Measurements from ENCODE around the gene ABLIM3. TPM values are rescaled to one million over a fixed set of nuclear protein-coding genes. Genes with fewer than 3 reads are reported as not detected.

ABLIM3 gene
- total RNA-seq, 2 experiments from 2014 or later, result not detected

DNA sequence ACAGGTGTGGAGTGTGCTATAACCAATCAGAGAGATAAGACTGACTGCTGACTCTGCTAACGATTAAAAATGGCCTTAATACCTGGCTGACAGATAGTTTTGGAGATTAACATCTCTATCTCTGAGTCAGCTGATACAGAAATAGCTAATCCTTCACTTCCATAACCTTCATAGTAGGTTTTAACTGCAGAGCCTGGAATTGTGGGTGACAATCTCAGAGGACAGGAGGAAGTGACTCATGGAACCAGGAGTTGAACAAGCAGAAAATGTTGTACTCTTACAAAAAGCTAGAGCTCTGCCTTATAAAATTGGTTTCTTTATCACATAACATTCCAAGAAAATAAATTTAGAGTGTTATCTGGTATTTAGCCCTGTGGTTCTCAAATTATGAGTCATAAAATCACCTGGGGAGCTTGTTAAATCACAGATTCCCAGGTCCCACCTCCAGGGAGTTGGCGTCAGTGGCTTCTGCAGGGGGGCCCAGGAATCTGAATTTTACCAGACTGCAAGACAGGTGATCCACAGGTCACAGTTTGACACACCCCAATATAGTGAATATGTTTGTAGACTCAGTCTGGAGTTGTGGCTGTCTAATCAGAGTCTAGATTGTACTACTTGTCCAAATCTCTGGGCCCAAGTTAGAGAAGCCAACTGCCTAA is 86.0 kb downstream of the ABLIM3 start:
- no peak for ATAC-seq
- no peak overlapping the region for H3K4me3 Mint-ChIP-seq
- ChIA-PET POLR2A (no interaction called here), CTCF (no interaction called here)
- TF ChIP-seq, protein P1, sequence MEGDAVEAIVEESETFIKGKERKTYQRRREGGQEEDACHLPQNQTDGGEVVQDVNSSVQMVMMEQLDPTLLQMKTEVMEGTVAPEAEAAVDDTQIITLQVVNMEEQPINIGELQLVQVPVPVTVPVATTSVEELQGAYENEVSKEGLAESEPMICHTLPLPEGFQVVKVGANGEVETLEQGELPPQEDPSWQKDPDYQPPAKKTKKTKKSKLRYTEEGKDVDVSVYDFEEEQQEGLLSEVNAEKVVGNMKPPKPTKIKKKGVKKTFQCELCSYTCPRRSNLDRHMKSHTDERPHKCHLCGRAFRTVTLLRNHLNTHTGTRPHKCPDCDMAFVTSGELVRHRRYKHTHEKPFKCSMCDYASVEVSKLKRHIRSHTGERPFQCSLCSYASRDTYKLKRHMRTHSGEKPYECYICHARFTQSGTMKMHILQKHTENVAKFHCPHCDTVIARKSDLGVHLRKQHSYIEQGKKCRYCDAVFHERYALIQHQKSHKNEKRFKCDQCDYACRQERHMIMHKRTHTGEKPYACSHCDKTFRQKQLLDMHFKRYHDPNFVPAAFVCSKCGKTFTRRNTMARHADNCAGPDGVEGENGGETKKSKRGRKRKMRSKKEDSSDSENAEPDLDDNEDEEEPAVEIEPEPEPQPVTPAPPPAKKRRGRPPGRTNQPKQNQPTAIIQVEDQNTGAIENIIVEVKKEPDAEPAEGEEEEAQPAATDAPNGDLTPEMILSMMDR (IDR thresholded peaks at IDR 0.05), result no peak
- DNase-seq, result no peak
- no peaks in the 10 kb centered on the region for H3K9me3 Mint-ChIP-seq
- no peak overlapping the region for H3K27ac Mint-ChIP-seq
- H3K27me3 Mint-ChIP-seq, result peaks cover 5% of the 10 kb centered on the region
- H3K36me3 Mint-ChIP-seq (ENCODE audit: low read depth), result no peaks in the 10 kb centered on the region
- no peaks in the 10 kb centered on the region for H3K4me1 Mint-ChIP-seq (ENCODE audit: low read depth)
- intact Hi-C loops (cut with micrococcal nuclease), result no loop called here

DNA sequence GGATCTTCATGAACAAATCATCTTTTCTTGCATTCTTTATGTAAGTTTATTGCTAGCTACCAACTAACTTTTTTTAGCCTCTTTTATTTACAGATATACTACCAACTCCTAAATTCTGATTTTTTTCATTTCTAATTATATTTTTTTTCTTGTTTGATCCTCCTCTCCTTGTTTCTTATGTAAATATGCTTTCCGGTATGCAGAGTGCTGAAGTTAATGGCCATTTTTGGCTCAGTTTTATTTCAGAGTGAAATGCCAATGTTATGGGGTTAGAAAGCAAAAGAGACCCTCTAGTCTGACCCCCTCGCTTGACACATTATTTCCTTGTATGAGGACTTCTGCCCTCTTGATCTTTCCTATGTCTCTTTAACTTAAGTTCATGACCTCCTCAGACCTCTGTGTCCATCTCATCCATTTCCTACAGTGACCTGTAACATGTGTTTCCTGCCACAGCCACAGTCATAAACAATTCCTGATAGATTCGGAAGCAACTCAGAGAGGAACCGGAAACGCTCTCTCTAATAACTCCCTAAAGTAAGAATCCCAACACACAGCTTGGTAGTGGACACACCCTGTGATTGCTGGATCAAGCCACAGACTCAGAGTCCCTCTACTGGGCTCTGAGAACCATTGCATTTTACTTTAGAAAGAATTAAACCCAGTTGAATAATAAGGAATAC is 87.5 kb downstream of the ABLIM3 start:
- intact Hi-C loops (cut with micrococcal nuclease), result no loop called here
- POLR2A ChIA-PET, result no interaction called here
- Mint-ChIP-seq H3K27ac (no peak overlapping the region), H3K9me3 (no peaks in the 10 kb centered on the region), H3K36me3 (ENCODE audit: low read depth) (no peaks in the 10 kb centered on the region), H3K4me3 (no peak overlapping the region), H3K4me1 (ENCODE audit: low read depth) (no peaks in the 10 kb centered on the region), H3K27me3 (peaks cover 5% of the 10 kb centered on the region)
- TF ChIP-seq, protein P1 (IDR thresholded peaks at IDR 0.05), result no peak
- DNase-seq, result no peak
- ATAC-seq, result no peak
- CTCF ChIA-PET, result no interaction called here

DNA sequence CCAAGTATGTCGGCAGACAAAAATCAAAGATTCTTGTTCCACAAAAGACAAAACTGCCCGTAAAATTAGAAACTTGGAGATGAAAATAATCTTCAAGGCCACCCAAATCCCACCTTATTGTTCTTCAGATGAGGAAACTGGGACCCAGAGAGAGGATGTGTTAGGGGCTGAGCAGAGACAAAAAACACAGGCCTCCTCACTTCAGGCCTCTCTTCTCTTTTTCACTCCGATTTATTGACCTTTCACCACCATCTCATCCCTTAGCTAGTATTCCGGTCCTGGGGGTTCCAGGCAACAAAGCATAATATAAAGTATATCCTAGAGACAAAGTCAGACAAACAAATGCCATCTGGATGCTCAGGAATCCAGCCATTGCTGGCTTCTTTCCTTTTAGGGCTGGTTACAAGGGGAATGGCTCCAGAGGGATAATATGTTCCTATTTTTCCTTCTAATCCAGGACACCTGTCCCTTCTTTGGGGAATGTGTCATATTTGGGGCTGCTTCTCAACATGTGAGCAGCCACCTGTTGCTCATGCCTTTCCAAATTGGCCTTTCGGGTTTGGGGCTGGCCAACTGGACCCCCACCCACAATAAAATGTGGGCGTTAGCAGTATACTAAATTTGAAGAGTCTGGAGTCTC is 88.1 kb downstream of the ABLIM3 start:
- TF ChIP-seq, protein P1 (IDR thresholded peaks at IDR 0.05), result no peak
- Mint-ChIP-seq H3K4me1 (ENCODE audit: low read depth) (no peaks in the 10 kb centered on the region), H3K27ac (no peak overlapping the region), H3K9me3 (no peaks in the 10 kb centered on the region), H3K36me3 (ENCODE audit: low read depth) (no peaks in the 10 kb centered on the region), H3K4me3 (no peak overlapping the region), H3K27me3 (peaks cover 5% of the 10 kb centered on the region)
- DNase-seq (no peak), ATAC-seq (no peak)
- ChIA-PET CTCF (no interaction called here), POLR2A (no interaction called here)
- intact Hi-C loops (cut with micrococcal nuclease), result no loop called here

DNA sequence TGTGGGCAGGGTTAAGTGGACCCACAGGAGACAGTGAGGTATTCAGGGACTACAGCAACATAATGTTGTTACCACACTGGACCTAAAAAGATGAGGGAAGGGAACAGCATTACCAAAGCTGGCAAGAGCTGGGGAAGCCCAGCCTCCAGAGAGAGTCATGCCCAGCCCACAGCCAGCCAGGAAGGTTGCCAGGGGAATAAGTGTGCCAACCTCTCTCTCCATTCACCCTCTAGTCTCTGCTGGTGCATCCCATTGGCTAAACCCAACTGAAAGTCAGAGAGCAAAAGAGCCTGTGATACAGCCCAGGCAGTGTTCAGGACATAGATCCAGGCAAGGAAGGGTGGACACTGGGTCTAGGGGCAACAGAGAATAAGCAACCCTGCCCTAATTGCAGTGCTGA is 94.5 kb downstream of the ABLIM3 start:
- Mint-ChIP-seq H3K27me3 (peaks cover 8% of the 10 kb centered on the region), H3K4me3 (no peak overlapping the region), H3K9me3 (no peaks in the 10 kb centered on the region), H3K27ac (no peak overlapping the region), H3K36me3 (ENCODE audit: low read depth) (no peaks in the 10 kb centered on the region), H3K4me1 (ENCODE audit: low read depth) (peaks cover 8% of the 10 kb centered on the region)
- ChIA-PET POLR2A (no interaction called here), CTCF (no interaction called here)
- ATAC-seq, result no peak
- TF ChIP-seq, protein P1 (IDR thresholded peaks at IDR 0.05), result no peak
- DNase-seq, result no peak
- intact Hi-C loops (cut with micrococcal nuclease), result no loop called here

DNA sequence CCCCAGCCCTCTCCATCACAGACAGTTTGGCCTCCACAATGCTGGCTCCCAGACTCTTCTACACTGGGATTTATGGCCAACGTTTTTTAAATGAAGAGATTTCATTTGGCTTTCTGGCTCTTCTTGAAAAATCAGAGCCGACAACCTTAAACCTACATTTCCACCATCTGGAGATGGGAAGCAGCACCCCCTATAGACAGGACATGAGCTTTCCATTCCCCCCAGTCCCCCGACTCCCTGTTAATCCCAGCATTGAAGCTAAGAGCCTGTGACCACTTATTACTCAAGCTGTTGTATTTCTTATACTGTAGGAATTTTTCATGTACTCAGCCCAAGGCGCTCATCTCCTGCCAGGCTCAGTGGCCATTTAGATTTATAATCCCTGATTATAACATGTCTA is 96.4 kb downstream of the ABLIM3 start:
- ChIA-PET POLR2A (no interaction called here), CTCF (interaction anchor here (1.0 kb wide), 1 partner anchor 96 kb away, joined by 3 read pairs; the partner anchor contains the start of gene ABLIM3)
- Mint-ChIP-seq H3K27ac (no peak overlapping the region), H3K4me1 (ENCODE audit: low read depth) (peaks cover 10% of the 10 kb centered on the region), H3K4me3 (no peak overlapping the region), H3K36me3 (ENCODE audit: low read depth) (no peaks in the 10 kb centered on the region), H3K9me3 (no peaks in the 10 kb centered on the region), H3K27me3 (peaks cover 10% of the 10 kb centered on the region)
- ATAC-seq, result no peak
- intact Hi-C loops (cut with micrococcal nuclease), result no loop called here
- DNase-seq, result no peak
- TF ChIP-seq, protein P1 (IDR thresholded peaks at IDR 0.05), result no peak
